GM12878 (cell line): ENCODE results near the gene OR4C6. TPM values are rescaled to one million over a fixed set of nuclear protein-coding genes. Genes with fewer than 3 reads are reported as not detected.

Source experiments
- BMI1 ChIP-seq: fragments of 450-650 bp; IDR thresholded peaks from 2 replicates; pipeline ENCODE4 v1.6.1; 2016; ENCODE audit warnings: mild to moderate bottlenecking, moderate library complexity, borderline replicate concordance
- E2F8 ChIP-seq: fragments of 450-650 bp; IDR thresholded peaks from 2 replicates; pipeline ENCODE4 v1.6.1; 2018; ENCODE audit warnings: mild to moderate bottlenecking, low read depth, moderate library complexity; ENCODE audit not compliant: partially characterized antibody
- GABPA ChIP-seq: IDR thresholded peaks from 2 replicates; pipeline ENCODE4 v1.6.1; 2014; ENCODE audit warnings: antibody characterized with exemption, low read depth, mild to moderate bottlenecking, inconsistent platforms
- JUNB ChIP-seq: IDR thresholded peaks from 2 replicates; pipeline ENCODE4 v1.6.1; 2016; ENCODE audit warnings: antibody characterized with exemption, mild to moderate bottlenecking
- LARP7 ChIP-seq: fragments of 450-650 bp; IDR thresholded peaks from 2 replicates; pipeline ENCODE4 v1.6.1; 2017; ENCODE audit warnings: mild to moderate bottlenecking
- PAX5 ChIP-seq: IDR thresholded peaks from 2 replicates; pipeline ENCODE4 v1.6.1; 2011; ENCODE audit warnings: low read depth, low read length, borderline replicate concordance
- REST ChIP-seq: IDR thresholded peaks from 2 replicates; pipeline ENCODE4 v1.6.1; 2012; ENCODE audit warnings: mild to moderate bottlenecking, low read depth, low read length
- STAT1 ChIP-seq: fragments of 450-650 bp; conservative IDR thresholded peaks from 2 replicates; pipeline ENCODE4 v1.6.1; 2014; ENCODE audit warnings: antibody characterized with exemption, mild to moderate bottlenecking
- TCF7 ChIP-seq: IDR thresholded peaks from 2 replicates; pipeline ENCODE4 v1.6.1; 2014; ENCODE audit warnings: antibody characterized with exemption, borderline replicate concordance
- ZBTB4 ChIP-seq: fragments of 450-650 bp; formaldehyde crosslinking; IDR thresholded peaks from 2 replicates; pipeline ENCODE4 v1.4.0; 2022; ENCODE audit warnings: mild to moderate bottlenecking, moderate library complexity
- ZNF687 ChIP-seq: fragments of 450-650 bp; IDR thresholded peaks from 2 replicates; pipeline ENCODE4 v1.6.1; 2017; ENCODE audit warnings: mild to moderate bottlenecking, moderate library complexity
- polyA plus RNA-seq, 11 experiments: library from polyadenylated mRNA; depleted of rRNA in 4 of 11; unstranded in 6 of 11; stranded (reverse) in 5 of 11; fragments of >200 nt; fragmentation: Nextera tagmentation in 4 of 11; fragmentation: Illumina TruSeq in 1 of 11; extraction: Ambion mirVana in 4 of 11; extraction: Trizol in 1 of 11; gene quantifications; 1 replicate in 1 of 11; 2 replicates in 10 of 11; pipeline versions ENCODE4 v1.2.1 to v1.2.3, GENCODE V29; 2011 to 2016; ENCODE audit warnings: inconsistent platforms in 2 of 11, missing spikeins in 2 of 11, low read depth in 1 of 11
- total RNA-seq, 4 experiments: library from RNA; depleted of rRNA in 3 of 4; stranded (reverse); fragments of >200 nt in 3 of 4; fragmentation: Illumina TruSeq in 1 of 4; extraction: Trizol in 1 of 4; gene quantifications; 2 replicates each; pipeline versions ENCODE4 v1.2.1 to v1.2.3, GENCODE V29; 2013 to 2021
- TF ChIP-seq, protein P1 (sequence below): fragments of 150-350 bp; IDR thresholded peaks from 2 replicates; pipeline ENCODE4 v1.6.1; 2016; ENCODE audit warnings: low read depth, low read length

Gene OR4C6
- total and polyA plus RNA-seq, 10 of the 15 experiments (the other 5 are each of a cell fraction or from before 2014, with no cell fraction given), result 0.22 to 0.60 (median 0.42) TPM; not detected in 3

DNA sequence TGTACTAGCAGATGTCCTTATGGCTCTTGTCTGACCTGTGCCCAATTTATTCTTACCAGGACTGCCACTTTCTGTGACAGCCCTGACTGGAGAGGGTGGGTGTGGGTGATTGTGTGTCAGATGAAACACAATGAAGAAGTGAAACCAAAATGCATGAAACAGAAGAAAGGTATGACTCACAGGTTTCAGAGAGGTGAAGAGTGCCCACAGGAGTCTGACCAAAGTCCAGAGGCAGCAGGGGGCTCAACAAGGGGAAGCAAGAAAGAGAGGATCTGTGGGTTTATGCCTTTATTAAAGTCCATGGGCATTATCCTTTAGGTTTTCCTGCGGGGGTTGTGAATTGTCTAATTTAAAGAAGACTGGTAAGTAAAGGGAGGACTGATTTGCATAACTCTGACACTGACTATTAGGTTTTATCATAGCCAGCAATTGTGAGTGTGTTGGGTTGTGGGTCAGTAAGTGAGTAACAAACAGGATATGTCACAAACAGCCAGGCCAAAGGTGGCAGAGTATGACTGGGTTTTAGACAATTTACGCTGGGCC, 3.9 kb upstream of the OR4C6 start (continued):
- TF ChIP-seq E2F8, result no peak
- no peak for TF ChIP-seq TCF7
- peak; percentile 36; the same call in 1 of the 2 replicates for TF ChIP-seq PAX5
- TF ChIP-seq ZBTB4, result no peak
- TF ChIP-seq LARP7, result no peak
- peak; percentile 75 for TF ChIP-seq JUNB
- no peak for TF ChIP-seq ZNF687
- no peak for TF ChIP-seq REST
- no peak for TF ChIP-seq GABPA
- TF ChIP-seq BMI1, result peak; percentile 88
- no peak for TF ChIP-seq STAT1
- TF ChIP-seq, protein P1, sequence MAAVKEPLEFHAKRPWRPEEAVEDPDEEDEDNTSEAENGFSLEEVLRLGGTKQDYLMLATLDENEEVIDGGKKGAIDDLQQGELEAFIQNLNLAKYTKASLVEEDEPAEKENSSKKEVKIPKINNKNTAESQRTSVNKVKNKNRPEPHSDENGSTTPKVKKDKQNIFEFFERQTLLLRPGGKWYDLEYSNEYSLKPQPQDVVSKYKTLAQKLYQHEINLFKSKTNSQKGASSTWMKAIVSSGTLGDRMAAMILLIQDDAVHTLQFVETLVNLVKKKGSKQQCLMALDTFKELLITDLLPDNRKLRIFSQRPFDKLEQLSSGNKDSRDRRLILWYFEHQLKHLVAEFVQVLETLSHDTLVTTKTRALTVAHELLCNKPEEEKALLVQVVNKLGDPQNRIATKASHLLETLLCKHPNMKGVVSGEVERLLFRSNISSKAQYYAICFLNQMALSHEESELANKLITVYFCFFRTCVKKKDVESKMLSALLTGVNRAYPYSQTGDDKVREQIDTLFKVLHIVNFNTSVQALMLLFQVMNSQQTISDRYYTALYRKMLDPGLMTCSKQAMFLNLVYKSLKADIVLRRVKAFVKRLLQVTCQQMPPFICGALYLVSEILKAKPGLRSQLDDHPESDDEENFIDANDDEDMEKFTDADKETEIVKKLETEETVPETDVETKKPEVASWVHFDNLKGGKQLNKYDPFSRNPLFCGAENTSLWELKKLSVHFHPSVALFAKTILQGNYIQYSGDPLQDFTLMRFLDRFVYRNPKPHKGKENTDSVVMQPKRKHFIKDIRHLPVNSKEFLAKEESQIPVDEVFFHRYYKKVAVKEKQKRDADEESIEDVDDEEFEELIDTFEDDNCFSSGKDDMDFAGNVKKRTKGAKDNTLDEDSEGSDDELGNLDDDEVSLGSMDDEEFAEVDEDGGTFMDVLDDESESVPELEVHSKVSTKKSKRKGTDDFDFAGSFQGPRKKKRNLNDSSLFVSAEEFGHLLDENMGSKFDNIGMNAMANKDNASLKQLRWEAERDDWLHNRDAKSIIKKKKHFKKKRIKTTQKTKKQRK, result no peak
